GM19238 (cell line): ENCODE results near the gene HNRNPA2B1.
"Not testable (repeated sequence)": the region's sequence is repeated elsewhere in the genome, so short reads cannot be mapped to it uniquely, and the experiment has no call there.

Experiments
- DNase-seq: peaks from one replicate; pipeline ENCODE4 v3.0.0; 2011; ENCODE audit warnings: low spot score; ENCODE audit not compliant: insufficient read length

Gene HNRNPA2B1

DNA sequence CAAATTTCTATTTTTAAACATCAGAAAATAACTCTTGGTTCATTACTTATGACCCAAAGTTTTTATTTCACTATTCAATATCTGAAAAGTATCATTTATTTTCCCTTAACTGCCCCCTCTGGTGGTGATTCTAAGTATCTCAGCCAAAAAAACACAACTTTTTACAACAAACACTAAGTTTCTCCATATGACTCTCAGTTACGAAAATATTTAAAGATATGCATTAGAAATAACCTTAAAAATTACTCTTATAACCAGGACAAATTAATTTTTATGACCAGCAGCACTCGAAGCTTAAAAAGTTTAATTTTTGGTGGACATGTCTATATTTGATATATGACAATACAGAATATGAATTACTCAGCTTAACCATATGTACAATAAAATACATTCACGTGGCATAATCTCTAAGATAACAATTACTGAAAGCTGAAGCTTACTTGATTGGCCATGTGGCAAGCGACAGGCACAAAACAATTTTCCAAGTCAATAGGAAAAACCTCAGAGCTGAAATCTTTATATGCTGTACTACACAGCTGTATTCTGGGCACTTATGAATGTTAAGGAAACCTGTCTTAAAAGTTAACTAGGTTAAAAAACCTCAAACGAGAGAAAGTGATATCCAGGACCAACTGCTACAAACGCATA lies 2.3 kb downstream of the HNRNPA2B1 start:
- DNase-seq: no peak

DNA sequence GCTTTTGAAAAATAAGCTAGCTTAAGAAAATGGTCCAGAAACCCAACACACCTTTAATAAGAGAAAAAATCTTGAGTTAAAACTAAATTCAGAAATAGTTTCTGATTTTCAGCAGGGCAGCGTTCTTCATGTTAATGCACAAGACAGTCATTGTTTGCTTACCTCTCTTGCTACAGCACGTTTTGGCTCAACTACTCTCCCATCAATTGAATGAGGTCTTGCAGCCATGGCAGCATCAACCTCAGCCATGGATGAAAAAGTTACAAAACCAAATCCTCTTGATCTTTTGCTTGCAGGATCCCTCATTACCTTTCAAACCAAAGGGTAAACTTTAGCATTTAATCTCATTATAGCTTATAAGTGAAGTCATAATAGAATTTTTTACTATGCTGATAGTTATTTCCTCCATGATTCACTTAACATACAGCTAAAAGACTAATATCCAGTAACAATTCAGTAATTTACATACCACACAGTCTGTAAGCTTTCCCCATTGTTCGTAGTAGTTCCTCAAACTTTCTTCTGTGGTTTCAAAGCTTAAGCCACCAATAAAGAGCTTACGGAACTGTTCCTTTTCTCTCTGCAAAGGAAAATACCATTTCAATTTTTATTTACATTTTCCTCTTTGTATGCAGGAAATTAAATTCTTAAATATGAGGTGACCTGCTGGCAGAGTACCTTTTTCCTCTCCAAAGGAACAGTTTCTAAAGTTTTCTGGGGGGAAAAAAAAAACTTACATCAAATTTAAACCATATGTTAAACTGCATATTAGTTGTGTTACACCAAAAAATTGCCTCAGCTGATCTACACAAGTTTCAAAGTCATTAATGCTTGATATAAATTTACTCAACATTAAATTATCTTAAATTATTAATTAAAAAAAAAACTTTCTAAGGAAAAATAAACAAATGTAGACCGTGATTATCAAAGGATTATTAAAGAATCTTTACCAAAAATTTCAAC lies 3.1 kb downstream of the HNRNPA2B1 start:
- DNase-seq: no peak

DNA sequence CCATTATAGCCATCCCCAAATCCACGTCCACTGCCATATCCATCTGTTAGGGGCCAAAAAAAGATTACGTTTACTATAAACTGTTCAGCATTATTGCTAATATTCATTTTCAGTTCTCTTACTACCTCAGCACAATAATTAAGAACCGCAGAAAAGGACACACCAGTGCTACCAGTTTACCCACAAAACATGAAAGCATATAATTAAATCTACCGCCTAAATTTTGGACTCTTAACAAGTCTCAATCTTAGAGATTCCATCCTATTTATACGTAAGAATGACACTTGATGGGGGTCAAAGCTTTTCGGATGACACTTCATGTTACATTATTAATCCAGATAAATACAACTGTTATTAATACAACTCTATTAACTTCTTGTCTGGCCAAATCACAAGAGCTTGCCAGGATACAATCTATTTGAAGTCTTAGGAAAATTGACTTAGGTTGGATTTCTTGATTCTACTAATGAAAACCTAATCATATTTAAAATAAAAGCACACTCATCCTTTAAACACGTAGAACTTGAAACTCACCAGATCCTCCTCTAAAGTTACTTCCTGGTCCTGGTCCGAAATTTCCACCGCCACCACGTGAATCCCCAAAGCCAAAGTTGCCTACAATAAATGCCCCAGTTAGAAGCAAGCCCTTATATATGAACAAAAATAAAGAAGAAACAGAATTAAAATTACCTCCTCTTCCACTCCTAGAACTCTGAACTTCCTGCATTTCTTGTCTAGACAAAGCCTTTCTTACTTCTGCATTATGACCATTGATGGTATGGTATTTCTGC lies 4.5 kb downstream of the HNRNPA2B1 start:
- no peak for DNase-seq

- DNase-seq: no peak
Observed at GRCh38 chr7:26195182-26195581, 5.4 kb downstream of the HNRNPA2B1 start.

DNA sequence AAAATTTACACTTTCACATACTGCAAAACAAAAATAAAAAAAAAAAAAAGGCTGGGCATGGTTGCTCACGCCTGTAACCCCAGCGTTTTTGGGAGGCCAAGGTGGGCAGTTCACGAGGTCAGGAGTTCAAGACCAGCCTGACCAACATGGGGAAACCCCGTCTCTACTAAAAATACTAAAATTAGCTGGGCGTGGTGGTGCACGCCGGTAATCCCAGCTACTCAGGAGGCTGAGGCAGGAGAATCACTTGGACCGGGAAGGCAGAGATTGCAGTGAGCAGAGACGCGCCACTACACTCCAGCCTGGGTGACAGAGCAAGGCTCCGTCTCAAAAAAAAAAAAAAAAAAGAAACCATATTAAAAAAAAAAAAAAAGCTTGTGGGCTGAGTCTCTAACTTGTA lies 5.8 kb downstream of the HNRNPA2B1 start:
- DNase-seq: not testable (repeated sequence)

DNA sequence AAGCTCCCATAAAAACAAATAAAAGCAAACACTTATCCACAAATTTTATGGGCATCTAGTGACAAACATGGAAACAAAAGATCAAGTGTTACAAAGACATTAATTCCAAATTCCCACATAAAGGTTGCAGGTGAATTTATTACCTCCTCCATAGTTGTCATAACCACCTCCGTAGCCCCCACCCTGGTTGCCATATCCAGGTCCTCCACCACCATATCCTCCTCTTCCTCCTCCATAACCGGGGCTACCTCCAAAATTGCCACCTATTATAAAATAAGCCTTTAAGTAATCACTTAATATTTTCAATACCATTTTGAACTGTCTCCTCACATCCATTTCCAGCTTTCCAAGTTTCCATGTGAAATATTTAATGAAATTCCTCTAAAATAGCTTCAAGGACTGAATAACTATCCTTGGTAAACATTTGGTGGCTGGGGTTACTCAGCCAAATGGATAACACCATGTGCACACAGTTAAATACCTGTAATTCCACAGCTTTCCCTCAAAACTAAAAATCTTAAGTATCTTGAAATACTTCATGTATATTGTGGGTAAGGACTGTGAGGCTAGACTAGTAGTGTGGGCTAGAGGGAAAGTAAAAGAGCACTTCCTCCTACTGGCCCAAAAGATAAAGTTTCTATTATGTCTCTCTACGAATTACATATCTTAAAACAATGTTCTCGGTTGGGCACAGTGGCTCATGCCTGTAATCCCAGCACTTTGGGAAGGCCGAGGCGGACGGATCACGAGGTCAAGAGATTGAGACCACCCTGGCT lies 6.9 kb downstream of the HNRNPA2B1 start:
- DNase-seq: no peak

DNA sequence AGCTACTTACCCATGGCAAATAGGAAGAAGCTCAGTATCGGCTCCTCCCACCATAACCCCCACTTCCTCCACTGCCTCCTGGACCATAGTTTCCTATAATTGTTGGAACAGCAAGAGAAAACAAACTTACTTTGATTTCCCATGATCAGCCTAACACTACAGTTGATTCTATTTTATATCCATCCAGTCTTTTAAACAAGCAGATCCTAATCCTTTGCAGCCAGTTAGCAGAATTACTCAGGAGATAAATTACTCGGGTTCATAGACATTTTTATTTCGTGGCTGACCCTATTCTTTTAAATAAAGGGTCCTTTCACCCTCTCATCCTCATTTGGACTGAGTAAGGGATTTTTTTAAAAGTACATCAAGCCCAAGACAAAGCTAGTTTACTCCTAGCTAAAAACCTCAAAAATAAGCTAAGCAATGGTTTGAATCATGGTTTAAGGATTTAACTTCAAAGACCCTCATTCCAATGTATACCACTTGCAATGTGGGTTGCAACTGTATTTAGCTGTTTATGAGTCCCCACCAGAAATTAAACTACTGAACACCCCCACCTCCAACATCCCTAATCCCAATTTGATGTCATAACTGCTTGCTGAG lies 8.0 kb downstream of the HNRNPA2B1 start:
- no peak for DNase-seq

- DNase-seq: no peak
Observed at GRCh38 chr7:26191974-26192479, 8.5 kb downstream of the HNRNPA2B1 start.

- no peak for DNase-seq
Observed at GRCh38 chr7:26191233-26191973, 9.1 kb downstream of the HNRNPA2B1 start.

DNA sequence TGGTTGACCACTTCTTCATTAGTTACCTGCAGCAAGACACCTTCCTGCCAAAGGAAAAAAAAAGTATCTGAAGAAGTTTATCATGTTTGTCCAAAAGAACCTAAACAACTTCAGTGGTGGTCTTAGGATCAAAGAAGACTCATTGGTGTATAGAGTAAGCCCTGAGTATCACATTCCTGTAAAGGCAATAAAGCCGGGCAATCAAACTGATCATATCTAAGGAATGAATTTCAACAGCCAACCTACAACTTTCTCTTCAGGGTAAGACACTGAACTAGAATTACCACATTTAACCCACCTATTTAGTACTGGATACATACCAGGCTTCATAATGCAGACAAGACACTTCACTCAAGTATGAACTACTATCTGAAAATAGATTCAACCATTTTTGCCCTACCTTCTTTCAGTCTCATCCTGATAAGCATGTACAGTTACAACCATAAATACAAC lies 10.1 kb downstream of the HNRNPA2B1 start:
- DNase-seq: no peak

DNA sequence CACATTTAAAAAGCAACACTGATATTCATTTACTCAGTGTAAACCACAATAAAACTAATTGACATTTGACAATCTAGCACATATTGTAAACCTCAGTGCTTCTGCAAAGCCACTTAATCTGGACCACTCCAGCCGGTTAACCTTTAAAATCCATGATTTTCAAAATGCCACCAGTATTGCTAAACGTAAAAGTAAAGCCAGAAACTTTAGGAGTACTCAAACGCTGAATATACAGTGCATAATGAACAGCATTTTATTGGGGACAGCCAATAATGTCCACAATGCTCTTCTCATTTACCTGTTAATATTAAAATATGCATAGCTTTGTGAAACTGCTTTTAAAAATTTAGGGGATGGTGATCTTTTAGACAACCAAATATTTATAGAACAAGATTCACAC lies 10.8 kb downstream of the HNRNPA2B1 start:
- DNase-seq: no peak

- DNase-seq: no peak
Observed at GRCh38 chr7:26188957-26189541, 11.5 kb downstream of the HNRNPA2B1 start.

- DNase-seq: no peak
Observed at GRCh38 chr7:26188206-26188956, 12.2 kb downstream of the HNRNPA2B1 start.

DNA sequence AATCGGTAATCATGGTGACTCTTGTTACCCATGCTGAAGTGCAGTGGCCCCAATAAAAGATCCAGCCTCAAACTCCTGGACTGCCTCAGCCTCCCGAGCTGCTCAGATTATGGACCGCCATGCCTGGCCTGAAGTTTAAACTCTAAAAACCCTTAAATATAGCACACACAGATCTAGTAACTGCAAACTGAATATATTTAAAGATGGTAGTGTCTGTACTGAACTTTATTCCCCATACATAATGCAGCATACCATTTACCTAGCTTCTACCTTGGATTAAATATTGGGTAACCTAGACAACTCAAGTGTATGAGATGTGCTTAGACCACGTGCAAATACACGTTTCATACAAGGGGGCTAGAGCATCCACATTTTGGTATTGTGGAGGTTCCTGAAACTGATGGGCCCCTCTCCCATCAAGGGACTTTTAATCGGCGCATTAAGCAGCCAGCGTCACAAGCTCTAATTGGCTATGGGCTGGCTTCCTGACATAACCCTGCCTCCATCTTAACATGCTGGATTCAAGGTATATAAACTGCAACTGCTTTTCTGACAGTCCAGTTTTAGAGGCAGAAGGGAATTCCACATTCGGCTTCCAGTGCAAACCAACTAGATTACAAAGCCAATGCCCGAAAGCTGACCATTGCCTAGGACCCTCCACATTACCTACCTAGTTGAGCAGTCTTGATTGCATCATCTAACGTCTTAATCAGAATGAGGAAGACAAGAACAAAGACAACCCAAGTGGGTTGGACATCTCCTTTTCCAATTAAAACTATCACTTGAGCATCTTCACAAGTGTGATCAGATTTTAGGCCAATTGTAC lies 13.0 kb downstream of the HNRNPA2B1 start:
- no peak for DNase-seq

GRCh38 chr7:26186364-26187311 lies 13.9 kb downstream of the HNRNPA2B1 start:
- no peak for DNase-seq

- no peak for DNase-seq
Observed at GRCh38 chr7:26185844-26186180, 14.7 kb downstream of the HNRNPA2B1 start.
